Omental fat pad (tissue), 4 donors: Measurements from ENCODE around the gene NR6A1. TPM values are rescaled to one million over a fixed set of nuclear protein-coding genes. Genes with fewer than 3 reads are reported as not detected.

Source experiments
- ATAC-seq: fragments of 150-250 bp; one replicate; pipeline ENCODE4 v1.9.1; 2016; ENCODE audit warnings: mild to moderate bottlenecking, moderate library complexity; ENCODE audit not compliant: low FRiP score
- DNase-seq: peaks from one replicate; pipeline ENCODE4 v3.0.0-alpha.2; 2019; ENCODE audit warnings: low spot score
- CTCF ChIP-seq, 3 donors: fragments of 450-650 bp; IDR thresholded peaks; one replicate each; pipeline ENCODE4 v1.5.1; 2016 to 2017; ENCODE audit warnings: antibody characterized with exemption in 3 of 3, mild to moderate bottlenecking in 3 of 3, moderate library complexity in 2 of 3
- total RNA-seq, 4 donors: library from RNA; depleted of rRNA; stranded (reverse); fragments of >200 nt; gene quantifications; one replicate each; pipeline ENCODE4 v1.1.0, GENCODE V29; 2016

Gene NR6A1
- total RNA-seq, 4 donors from 2014 or later, result 0.95 to 1.2 (median 1.0) TPM

- ATAC-seq (no peak), DNase-seq (no peak)
- no peak for TF ChIP-seq CTCF (IDR thresholded peaks at IDR 0.05)
Measured at GRCh38 chr9:124665391-124666058, 105.6 kb downstream of the NR6A1 start.

- no peak for DNase-seq
- TF ChIP-seq CTCF (IDR thresholded peaks at IDR 0.05), result no peak
- no peak for ATAC-seq
Measured at GRCh38 chr9:124664143-124664542, 107.0 kb downstream of the NR6A1 start.

- TF ChIP-seq CTCF (IDR thresholded peaks at IDR 0.05), result no peak
- DNase-seq, result no peak
- no peak for ATAC-seq
Measured at GRCh38 chr9:124663046-124663961, 107.8 kb downstream of the NR6A1 start.

- ATAC-seq, result no peak
- no peak for TF ChIP-seq CTCF (IDR thresholded peaks at IDR 0.05)
- DNase-seq, result no peak
Measured at GRCh38 chr9:124662561-124662960, 108.5 kb downstream of the NR6A1 start.

GRCh38 chr9:124661271-124661670 lies 109.8 kb downstream of the NR6A1 start:
- DNase-seq (no peak), ATAC-seq (no peak)
- TF ChIP-seq CTCF (IDR thresholded peaks at IDR 0.05), result no peak

GRCh38 chr9:124660341-124660801 lies 110.7 kb downstream of the NR6A1 start:
- TF ChIP-seq CTCF (IDR thresholded peaks at IDR 0.05), result no peak
- no peak for ATAC-seq
- DNase-seq, result no peak
